K562 (cell line): ENCODE measurements around the gene MIER2. TPM values are rescaled to one million over a fixed set of nuclear protein-coding genes. Genes with fewer than 3 reads are reported as not detected.

Experiments
- ATAC-seq: fragments of 200-7000 bp; cut with Tn5 transposase; 3 replicates; pipeline ENCODE4 v1.9.1; 2020; ENCODE audit warnings: moderate library complexity
- BruUV-seq: library from RNA; stranded (reverse); fragments of 400-500 nt; replicated peaks from 2 replicates; lab custom pipeline; 2021; lab: Mats Ljungman, UMichigan
- CTCF ChIA-PET: fragments of 300-600 bp; formaldehyde crosslinking; extraction: SDS; loops from one replicate; lab custom pipeline; 2021; ENCODE audit warnings: low intra/inter-chr PET ratio; lab: Yijun Ruan, JAX
- POLR2A ChIA-PET: fragments of 300-600, 350-650 bp; sonication (Branson Sonifier 250); formaldehyde crosslinking; extraction: SDS; loops from one replicate; lab custom pipeline; 2021; ENCODE audit warnings: antibody characterized with exemption, inconsistent platforms; lab: Yijun Ruan, JAX
- DNase-seq, 4 experiments: peaks; one replicate each; pipeline versions ENCODE4 v3.0.0 to v3.0.0-alpha.2; 2011 to 2018; ENCODE audit warnings: low spot score in 3 of 4, mixed read lengths in 3 of 4; ENCODE audit errors: extremely low read depth in 1 of 4
- FAIRE-seq: peaks from 2 replicates; lab custom pipeline; 2011; peaks lifted over from hg19 to GRCh38; lab: Jason Lieb, UNC
- H2AFZ ChIP-seq: 2 replicates; pipeline ENCODE4 v1.6.0; 2011; ENCODE audit warnings: low read depth, low read length, control low read depth, inconsistent platforms
- H3K27ac ChIP-seq: fragments of 200-600 bp; 3 replicates; pipeline ENCODE4 v1.8.0; 2011; ENCODE audit warnings: low read depth, mild to moderate bottlenecking, control low read depth, inconsistent platforms, low read length, moderate library complexity, mixed read lengths; ENCODE audit errors: extremely low read depth
- H3K27me3 ChIP-seq, 2 experiments: fragments of 300-600 bp in 1 of 2; 2 replicates in 1 of 2; 3 replicates in 1 of 2; pipeline versions ENCODE4 v1.6.0 to v1.8.0; 2011; ENCODE audit warnings: inconsistent platforms in 2 of 2, low read length in 2 of 2, mild to moderate bottlenecking in 1 of 2, mixed read lengths in 1 of 2, moderate library complexity in 1 of 2; ENCODE audit not compliant: control insufficient read depth in 2 of 2, insufficient read depth in 2 of 2
- H3K36me3 ChIP-seq: fragments of 300-600 bp; 3 replicates; pipeline ENCODE4 v1.8.0; 2011; ENCODE audit warnings: mild to moderate bottlenecking, low read length, inconsistent platforms; ENCODE audit not compliant: control insufficient read depth, insufficient read depth
- H3K4me1 ChIP-seq, 2 experiments: fragments of 200-600 bp in 1 of 2; replicated peaks in 1 of 2; 2 replicates in 1 of 2; 3 replicates in 1 of 2; pipeline versions ENCODE4 v1.5.1 to v1.8.0; 2011; ENCODE audit warnings: inconsistent platforms in 2 of 2, low read length in 2 of 2, mild to moderate bottlenecking in 1 of 2, mixed read lengths in 1 of 2, moderate library complexity in 1 of 2; ENCODE audit not compliant: control insufficient read depth in 2 of 2, insufficient read depth in 2 of 2
- H3K4me2 ChIP-seq: 2 replicates; pipeline ENCODE4 v1.6.1; 2011; ENCODE audit warnings: low read length, control low read depth, inconsistent platforms, mixed read lengths; ENCODE audit not compliant: insufficient read depth
- H3K4me3 ChIP-seq: fragments of 200-600 bp; sonication (generic), shearing (Covaris generic); 2 replicates; pipeline ENCODE4 v1.5.1; 2016; ENCODE audit warnings: control low read depth, inconsistent platforms
- H3K79me2 ChIP-seq: fragments of 200-600 bp; 3 replicates; pipeline ENCODE4 v1.8.0; 2011; ENCODE audit warnings: low read length, inconsistent platforms; ENCODE audit not compliant: control insufficient read depth, insufficient read depth
- H3K9ac ChIP-seq, 2 experiments: 2 replicates each; pipeline versions ENCODE4 v1.6.0 to v1.6.1; 2011; ENCODE audit warnings: low read depth in 2 of 2, low read length in 2 of 2, control low read depth in 1 of 2, inconsistent platforms in 1 of 2, mild to moderate bottlenecking in 1 of 2, mixed read lengths in 1 of 2; ENCODE audit not compliant: insufficient read depth in 1 of 2
- H3K9me1 ChIP-seq: one replicate; pipeline ENCODE4 v1.6.0; 2011; ENCODE audit warnings: inconsistent platforms, mild to moderate bottlenecking, low read length, moderate library complexity; ENCODE audit not compliant: control insufficient read depth, insufficient read depth
- H3K9me3 ChIP-seq: replicated peaks from 2 replicates; pipeline ENCODE4 v1.5.1; 2011; ENCODE audit warnings: low read depth, low read length, inconsistent platforms; ENCODE audit not compliant: control insufficient read depth, insufficient read depth
- H4K20me1 ChIP-seq: replicated peaks from 2 replicates; pipeline ENCODE4 v1.6.1; 2011; ENCODE audit warnings: low read length, inconsistent platforms, mixed read lengths; ENCODE audit not compliant: control insufficient read depth, insufficient read depth
- EZH2 ChIP-seq: IDR thresholded peaks from 2 replicates; pipeline ENCODE4 v1.6.1; 2012; ENCODE audit warnings: low read depth, mild to moderate bottlenecking, inconsistent platforms, low read length, borderline replicate concordance
- SMARCE1 ChIP-seq: fragments of 450-650 bp; IDR thresholded peaks from 2 replicates; pipeline ENCODE4 v1.7.1; 2016; ENCODE audit warnings: mild to moderate bottlenecking
- WGBS: fragments of 100-300 bp; shearing (Covaris generic); methylation state at CpG from one replicate; pipeline ENCODE4 v1.1.6; 2016; ENCODE audit warnings: low coverage, mixed read lengths; ENCODE audit not compliant: insufficient coverage; ENCODE audit errors: missing lambda C conversion rate; 5-methylcytosine and 5-hydroxymethylcytosine counted together
- in situ Hi-C: fragments of 300-500 bp; cut with MboI; formaldehyde crosslinking; loops from 4 replicates; pipeline ENCODE4 v1.15.0; 2018; ENCODE audit warnings: inconsistent platforms, mixed read lengths
- intact Hi-C: fragments of 100-400 bp; cut with micrococcal nuclease; formaldehyde crosslinking; loops from 2 replicates; pipeline ENCODE4 v1.14.2; 2022
- polyA plus RNA-seq, 8 experiments: library from polyadenylated mRNA; depleted of rRNA in 4 of 8; stranded (reverse) in 5 of 8; unstranded in 3 of 8; fragments of >200 nt; fragmentation: Nextera tagmentation in 2 of 8; fragmentation: Illumina TruSeq in 1 of 8; extraction: Ambion mirVana in 2 of 8; extraction: Trizol in 1 of 8; gene quantifications; 2 replicates each; pipeline versions ENCODE4 v1.2.1 to v1.2.3, GENCODE V29; 2011 to 2014; ENCODE audit warnings: inconsistent platforms in 1 of 8, missing spikeins in 1 of 8
- total RNA-seq, 7 experiments: library from RNA; depleted of rRNA in 6 of 7; stranded (reverse); fragments of >200 nt in 6 of 7; fragmentation: Illumina TruSeq in 2 of 7; extraction: Trizol in 2 of 7; gene quantifications; 2 replicates each; pipeline versions ENCODE4 v1.2.1 to v1.2.3, GENCODE V29; 2011 to 2021; ENCODE audit warnings: low replicate concordance in 1 of 7
- TF ChIP-seq, protein P1 (sequence below), 2 experiments: fragments of 450-650 bp; formaldehyde crosslinking in 1 of 2; IDR thresholded peaks; 2 replicates each; pipeline versions ENCODE4 v1.4.0 to v1.6.1; 2014 to 2020; ENCODE audit warnings: mild to moderate bottlenecking in 2 of 2, borderline replicate concordance in 1 of 2, low read depth in 1 of 2

The MIER2 gene
- total and polyA plus RNA-seq, 9 of the 15 experiments (the other 6 are each of a cell fraction or from before 2014, with no cell fraction given): 0.46 to 34.7 (median 15.6) TPM

- H3K27ac ChIP-seq: no peak overlapping the region
- POLR2A ChIA-PET: interaction anchor here (0.6 to 1.1 kb wide), 2 partner anchors 24 to 110 kb away, joined by 3 to 4 read pairs; partner anchors contain the start of gene MIER2
- BruUV-seq: no TSS peak
- H3K9ac ChIP-seq: 0 out of 4 replicates have a peak overlapping the region, but pooled peaks of 1 of the 2 experiments have one; percentile 19
- no peaks in the 10 kb centered on the region for H4K20me1 ChIP-seq
- H2AFZ ChIP-seq: no peak overlapping the region
- H3K4me1 ChIP-seq: peaks cover 0 to 14% of the 10 kb centered on the region in 2 experiments; a peak in 3 of 5 replicates
- CTCF ChIA-PET: no interaction called here
- H3K9me1 ChIP-seq: no peaks in the 10 kb centered on the region
- in situ Hi-C loops: no loop called here
- no peak for DNase-seq
- no peaks in the 10 kb centered on the region for H3K9me3 ChIP-seq
- H3K79me2 ChIP-seq: no peaks in the 10 kb centered on the region
- no peak for FAIRE-seq
- H3K4me2 ChIP-seq: no peak overlapping the region
- TF ChIP-seq SMARCE1 (no peak), EZH2 (0 out of 2 replicates have a peak, but pooled peaks have one; percentile 25)
- TF ChIP-seq, protein P1, sequence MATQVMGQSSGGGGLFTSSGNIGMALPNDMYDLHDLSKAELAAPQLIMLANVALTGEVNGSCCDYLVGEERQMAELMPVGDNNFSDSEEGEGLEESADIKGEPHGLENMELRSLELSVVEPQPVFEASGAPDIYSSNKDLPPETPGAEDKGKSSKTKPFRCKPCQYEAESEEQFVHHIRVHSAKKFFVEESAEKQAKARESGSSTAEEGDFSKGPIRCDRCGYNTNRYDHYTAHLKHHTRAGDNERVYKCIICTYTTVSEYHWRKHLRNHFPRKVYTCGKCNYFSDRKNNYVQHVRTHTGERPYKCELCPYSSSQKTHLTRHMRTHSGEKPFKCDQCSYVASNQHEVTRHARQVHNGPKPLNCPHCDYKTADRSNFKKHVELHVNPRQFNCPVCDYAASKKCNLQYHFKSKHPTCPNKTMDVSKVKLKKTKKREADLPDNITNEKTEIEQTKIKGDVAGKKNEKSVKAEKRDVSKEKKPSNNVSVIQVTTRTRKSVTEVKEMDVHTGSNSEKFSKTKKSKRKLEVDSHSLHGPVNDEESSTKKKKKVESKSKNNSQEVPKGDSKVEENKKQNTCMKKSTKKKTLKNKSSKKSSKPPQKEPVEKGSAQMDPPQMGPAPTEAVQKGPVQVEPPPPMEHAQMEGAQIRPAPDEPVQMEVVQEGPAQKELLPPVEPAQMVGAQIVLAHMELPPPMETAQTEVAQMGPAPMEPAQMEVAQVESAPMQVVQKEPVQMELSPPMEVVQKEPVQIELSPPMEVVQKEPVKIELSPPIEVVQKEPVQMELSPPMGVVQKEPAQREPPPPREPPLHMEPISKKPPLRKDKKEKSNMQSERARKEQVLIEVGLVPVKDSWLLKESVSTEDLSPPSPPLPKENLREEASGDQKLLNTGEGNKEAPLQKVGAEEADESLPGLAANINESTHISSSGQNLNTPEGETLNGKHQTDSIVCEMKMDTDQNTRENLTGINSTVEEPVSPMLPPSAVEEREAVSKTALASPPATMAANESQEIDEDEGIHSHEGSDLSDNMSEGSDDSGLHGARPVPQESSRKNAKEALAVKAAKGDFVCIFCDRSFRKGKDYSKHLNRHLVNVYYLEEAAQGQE (IDR thresholded peaks at IDR 0.05; ENCODE audit: borderline replicate concordance): no peak
- TF ChIP-seq, protein P1 (CRISPR knock-in tag; IDR thresholded peaks at IDR 0.05; ENCODE audit: low read depth): no peak
- TF ChIP-seq, all 486 proteins: peak for 1
- no peak for ATAC-seq
- 0% methylated on average over 6 of the region's 7 CpGs for WGBS
- Histone ChIP-seq H3K36me3 (no peaks in the 10 kb centered on the region), H3K27me3 (peaks cover 67 to 93% of the 10 kb centered on the region in 2 experiments), H3K4me3 (no peak overlapping the region)
- intact Hi-C loops: no loop called here
These were observed 24.0 kb upstream of the MIER2 start for GRCh38 chr19:368630-369024.
